HepG2 (cell line): Measurements from ENCODE around the gene COBLL1. TPM values are rescaled to one million over a fixed set of nuclear protein-coding genes. Genes with fewer than 3 reads are reported as not detected.

Experiments
- CBX1 ChIP-seq: IDR thresholded peaks from one replicate; pipeline ENCODE4 v1.6.1; 2016; ENCODE audit warnings: antibody characterized with exemption, low read depth
- GLI4 ChIP-seq: sonication (generic); formaldehyde crosslinking; IDR thresholded peaks from 2 replicates; pipeline ENCODE4 v1.5.1; 2020; ENCODE audit warnings: missing genetic modification reagents, mild to moderate bottlenecking, moderate library complexity, borderline replicate concordance
- HNF4A ChIP-seq: sonication (generic); formaldehyde crosslinking; IDR thresholded peaks from 2 replicates; pipeline ENCODE4 v1.4.0; 2020; ENCODE audit warnings: missing genetic modification reagents
- IKZF4 ChIP-seq: sonication (generic); formaldehyde crosslinking; IDR thresholded peaks from 2 replicates; pipeline ENCODE4 v1.5.1; 2020; ENCODE audit warnings: borderline replicate concordance, mild to moderate bottlenecking, low read depth, missing genetic modification reagents; ENCODE audit errors: not compliant biosample characterization
- KDM5A ChIP-seq: fragments of 200-600 bp; sonication (generic); IDR thresholded peaks from 2 replicates; pipeline ENCODE4 v1.7.0; 2018; ENCODE audit warnings: antibody characterized with exemption, mild to moderate bottlenecking, low read length, borderline replicate concordance
- KLF15 ChIP-seq: sonication (generic); formaldehyde crosslinking; IDR thresholded peaks from 2 replicates; pipeline ENCODE4 v1.8.1; 2023; ENCODE audit warnings: borderline replicate concordance, mild to moderate bottlenecking, inconsistent platforms, missing genetic modification reagents, mixed read lengths
- LCORL ChIP-seq, 2 experiments: fragments of 450-650 bp in 1 of 2; sonication (generic) in 1 of 2; formaldehyde crosslinking in 1 of 2; IDR thresholded peaks; 2 replicates each; pipeline versions ENCODE4 v1.5.0 to v1.6.1; 2017 to 2020; ENCODE audit warnings: antibody characterized with exemption in 1 of 2, missing genetic modification reagents in 1 of 2
- MAFF ChIP-seq: IDR thresholded peaks from 2 replicates; pipeline ENCODE4 v1.6.1; 2011; ENCODE audit warnings: low read depth, low read length, improper control_type of control experiment
- MTF1 ChIP-seq: sonication (generic); formaldehyde crosslinking; IDR thresholded peaks from 2 replicates; pipeline ENCODE4 v1.5.0; 2020; ENCODE audit warnings: missing genetic modification reagents
- RELA ChIP-seq: sonication (generic); formaldehyde crosslinking; IDR thresholded peaks from 2 replicates; pipeline ENCODE4 v1.4.0; 2020; ENCODE audit warnings: missing genetic modification reagents
- SALL1 ChIP-seq: sonication (generic); formaldehyde crosslinking; IDR thresholded peaks from 2 replicates; pipeline ENCODE4 v1.8.0; 2022; ENCODE audit warnings: mild to moderate bottlenecking, missing genetic modification reagents
- SNAPC2 ChIP-seq: sonication (generic); formaldehyde crosslinking; IDR thresholded peaks from 2 replicates; pipeline ENCODE4 v1.8.1; 2022; ENCODE audit warnings: mild to moderate bottlenecking, missing genetic modification reagents
- SSRP1 ChIP-seq: IDR thresholded peaks from 2 replicates; pipeline ENCODE4 v1.6.1; 2016; ENCODE audit warnings: control low read depth
- SYNCRIP ChIP-seq: fragments of 200-400 bp; formaldehyde crosslinking; IDR thresholded peaks from 2 replicates; pipeline ENCODE4 v1.6.1; 2018; ENCODE audit warnings: mild to moderate bottlenecking, low read depth, low read length; ENCODE audit not compliant: insufficient read depth
- ZFP62 ChIP-seq: sonication (generic); formaldehyde crosslinking; IDR thresholded peaks from 2 replicates; pipeline ENCODE4 v1.4.0; 2020; ENCODE audit warnings: missing genetic modification reagents
- ZNF326 ChIP-seq: sonication (generic); formaldehyde crosslinking; IDR thresholded peaks from 2 replicates; pipeline ENCODE4 v1.4.0; 2020; ENCODE audit warnings: missing genetic modification reagents, borderline replicate concordance
- ZNF460 ChIP-seq: sonication (generic); formaldehyde crosslinking; IDR thresholded peaks from 2 replicates; pipeline ENCODE4 v1.5.1; 2020; ENCODE audit warnings: missing genetic modification reagents, mild to moderate bottlenecking, borderline replicate concordance
- ZNF614 ChIP-seq: IDR thresholded peaks from 2 replicates; pipeline ENCODE4 v1.6.1; 2018; ENCODE audit warnings: missing biosample characterization, missing genetic modification reagents, inconsistent platforms, borderline replicate concordance
- polyA plus RNA-seq, 8 experiments: library from polyadenylated mRNA; depleted of rRNA in 3 of 8; stranded (reverse) in 7 of 8; unstranded in 1 of 8; fragments of >200 nt; fragmentation: Illumina TruSeq in 4 of 8; extraction: Trizol in 4 of 8; gene quantifications; 2 replicates each; pipeline versions ENCODE4 v1.2.1 to v1.2.3, GENCODE V29; 2011 to 2016; ENCODE audit warnings: low read depth in 4 of 8, missing spikeins in 1 of 8, mixed read lengths in 1 of 8; ENCODE audit not compliant: insufficient read depth in 1 of 8
- total RNA-seq, 5 experiments: library from RNA; depleted of rRNA; stranded (reverse); fragments of >200 nt; fragmentation: Illumina TruSeq; extraction: Trizol; gene quantifications; 2 replicates each; pipeline ENCODE4 v1.2.3, GENCODE V29; 2016; ENCODE audit warnings: low read depth in 1 of 5
- TF ChIP-seq, protein P1 (sequence below): sonication (generic); formaldehyde crosslinking; IDR thresholded peaks from 2 replicates; pipeline ENCODE4 v1.5.1; 2020; ENCODE audit warnings: mild to moderate bottlenecking, missing genetic modification reagents, moderate library complexity
- TF ChIP-seq, protein P2 (sequence below): sonication (generic); formaldehyde crosslinking; IDR thresholded peaks from 2 replicates; pipeline ENCODE4 v1.4.0; 2020; ENCODE audit warnings: mild to moderate bottlenecking, missing genetic modification reagents
- TF ChIP-seq, protein P3 (sequence below): IDR thresholded peaks from 2 replicates; pipeline ENCODE4 v1.6.1; 2016
- TF ChIP-seq, protein P4 (sequence below): sonication (generic); formaldehyde crosslinking; IDR thresholded peaks from 2 replicates; pipeline ENCODE4 v1.4.0; 2020; ENCODE audit warnings: missing genetic modification reagents, borderline replicate concordance
- TF ChIP-seq, protein P5 (sequence below): sonication (generic); formaldehyde crosslinking; IDR thresholded peaks from 2 replicates; pipeline ENCODE4 v1.4.0; 2020; ENCODE audit warnings: low read depth, mild to moderate bottlenecking, missing genetic modification reagents

Gene COBLL1
- total and polyA plus RNA-seq, 2 of the 13 experiments (the other 11 are each of a cell fraction or from before 2014, with no cell fraction given), result 32.6 to 86.8 TPM

DNA sequence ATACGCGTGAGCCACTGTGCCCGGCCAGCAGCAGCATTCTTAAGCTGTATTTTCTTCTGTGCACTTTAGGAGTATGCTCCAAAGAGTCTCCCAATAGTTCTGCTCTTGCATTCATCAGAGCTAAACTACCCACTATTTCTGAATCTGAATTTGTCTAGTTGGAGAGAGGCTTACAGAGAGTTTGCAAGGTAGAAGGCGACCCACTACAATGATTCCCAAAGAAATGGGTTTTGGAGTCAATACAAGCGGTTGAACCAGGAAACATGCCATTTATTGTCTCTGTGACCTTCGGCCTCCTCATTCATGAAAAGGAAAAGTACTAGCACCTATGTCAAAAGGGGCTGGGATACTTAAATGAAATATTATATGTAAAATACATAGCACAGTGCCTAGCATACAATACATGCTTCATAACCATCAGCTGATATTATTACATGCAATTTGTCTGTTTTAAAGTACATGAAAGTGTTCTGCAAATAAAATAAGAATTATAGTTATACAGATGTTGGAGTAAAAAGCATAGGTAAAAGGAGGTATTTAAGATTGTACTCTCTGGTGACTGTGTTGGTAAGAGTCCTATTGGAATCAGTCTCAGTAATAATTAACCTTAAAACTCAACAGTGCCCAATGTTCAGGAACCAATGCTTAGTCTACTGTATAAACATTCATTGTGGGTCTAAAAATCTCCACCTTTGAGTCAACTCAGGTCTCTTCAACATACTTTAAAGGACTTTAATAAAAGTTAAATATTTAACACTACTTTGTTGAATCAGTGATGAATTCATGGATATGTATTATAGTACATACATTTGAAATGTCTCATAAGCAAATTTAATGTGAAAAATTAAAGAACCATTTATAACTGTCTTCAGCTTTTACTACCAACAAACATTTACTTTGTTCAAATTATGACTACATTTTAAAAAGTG lies 130.5 kb downstream of the COBLL1 start (continued):
- TF ChIP-seq ZFP62, result no peak
- TF ChIP-seq, protein P1, sequence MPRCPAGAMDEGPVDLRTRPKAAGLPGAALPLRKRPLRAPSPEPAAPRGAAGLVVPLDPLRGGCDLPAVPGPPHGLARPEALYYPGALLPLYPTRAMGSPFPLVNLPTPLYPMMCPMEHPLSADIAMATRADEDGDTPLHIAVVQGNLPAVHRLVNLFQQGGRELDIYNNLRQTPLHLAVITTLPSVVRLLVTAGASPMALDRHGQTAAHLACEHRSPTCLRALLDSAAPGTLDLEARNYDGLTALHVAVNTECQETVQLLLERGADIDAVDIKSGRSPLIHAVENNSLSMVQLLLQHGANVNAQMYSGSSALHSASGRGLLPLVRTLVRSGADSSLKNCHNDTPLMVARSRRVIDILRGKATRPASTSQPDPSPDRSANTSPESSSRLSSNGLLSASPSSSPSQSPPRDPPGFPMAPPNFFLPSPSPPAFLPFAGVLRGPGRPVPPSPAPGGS (CRISPR knock-in tag), result no peak
- TF ChIP-seq, protein P2, sequence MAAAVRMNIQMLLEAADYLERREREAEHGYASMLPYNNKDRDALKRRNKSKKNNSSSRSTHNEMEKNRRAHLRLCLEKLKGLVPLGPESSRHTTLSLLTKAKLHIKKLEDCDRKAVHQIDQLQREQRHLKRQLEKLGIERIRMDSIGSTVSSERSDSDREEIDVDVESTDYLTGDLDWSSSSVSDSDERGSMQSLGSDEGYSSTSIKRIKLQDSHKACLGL, result no peak
- TF ChIP-seq SNAPC2 (CRISPR knock-in tag), result no peak
- no peak for TF ChIP-seq GLI4 (CRISPR knock-in tag)
- peak; percentile 66; the same call in 1 of the 2 replicates for TF ChIP-seq SALL1
- no peak for TF ChIP-seq ZNF326 (CRISPR knock-in tag)
- TF ChIP-seq LCORL (IDR thresholded peaks at IDR 0.05), result no peak
- TF ChIP-seq LCORL (CRISPR knock-in tag; IDR thresholded peaks at IDR 0.05), result peak; percentile 36; the same call in 1 of the 2 replicates
- no peak for TF ChIP-seq KDM5A
- TF ChIP-seq, protein P3, sequence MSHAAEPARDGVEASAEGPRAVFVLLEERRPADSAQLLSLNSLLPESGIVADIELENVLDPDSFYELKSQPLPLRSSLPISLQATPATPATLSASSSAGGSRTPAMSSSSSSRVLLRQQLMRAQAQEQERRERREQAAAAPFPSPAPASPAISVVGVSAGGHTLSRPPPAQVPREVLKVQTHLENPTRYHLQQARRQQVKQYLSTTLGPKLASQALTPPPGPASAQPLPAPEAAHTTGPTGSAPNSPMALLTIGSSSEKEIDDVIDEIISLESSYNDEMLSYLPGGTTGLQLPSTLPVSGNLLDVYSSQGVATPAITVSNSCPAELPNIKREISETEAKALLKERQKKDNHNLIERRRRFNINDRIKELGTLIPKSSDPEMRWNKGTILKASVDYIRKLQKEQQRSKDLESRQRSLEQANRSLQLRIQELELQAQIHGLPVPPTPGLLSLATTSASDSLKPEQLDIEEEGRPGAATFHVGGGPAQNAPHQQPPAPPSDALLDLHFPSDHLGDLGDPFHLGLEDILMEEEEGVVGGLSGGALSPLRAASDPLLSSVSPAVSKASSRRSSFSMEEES (CRISPR knock-in tag), result peak; percentile 12; the same call in 1 of the 2 replicates
- no peak for TF ChIP-seq MAFF
- TF ChIP-seq ZNF614 (CRISPR knock-in tag), result no peak
- TF ChIP-seq ZNF460 (CRISPR knock-in tag), result no peak
- no peak for TF ChIP-seq CBX1
- TF ChIP-seq RELA (CRISPR knock-in tag), result no peak; the same call in 1 of the 2 replicates
- TF ChIP-seq SYNCRIP, result no peak
- TF ChIP-seq IKZF4 (CRISPR knock-in tag), result no peak
- no peak for TF ChIP-seq KLF15 (CRISPR knock-in tag)
- TF ChIP-seq, protein P4, sequence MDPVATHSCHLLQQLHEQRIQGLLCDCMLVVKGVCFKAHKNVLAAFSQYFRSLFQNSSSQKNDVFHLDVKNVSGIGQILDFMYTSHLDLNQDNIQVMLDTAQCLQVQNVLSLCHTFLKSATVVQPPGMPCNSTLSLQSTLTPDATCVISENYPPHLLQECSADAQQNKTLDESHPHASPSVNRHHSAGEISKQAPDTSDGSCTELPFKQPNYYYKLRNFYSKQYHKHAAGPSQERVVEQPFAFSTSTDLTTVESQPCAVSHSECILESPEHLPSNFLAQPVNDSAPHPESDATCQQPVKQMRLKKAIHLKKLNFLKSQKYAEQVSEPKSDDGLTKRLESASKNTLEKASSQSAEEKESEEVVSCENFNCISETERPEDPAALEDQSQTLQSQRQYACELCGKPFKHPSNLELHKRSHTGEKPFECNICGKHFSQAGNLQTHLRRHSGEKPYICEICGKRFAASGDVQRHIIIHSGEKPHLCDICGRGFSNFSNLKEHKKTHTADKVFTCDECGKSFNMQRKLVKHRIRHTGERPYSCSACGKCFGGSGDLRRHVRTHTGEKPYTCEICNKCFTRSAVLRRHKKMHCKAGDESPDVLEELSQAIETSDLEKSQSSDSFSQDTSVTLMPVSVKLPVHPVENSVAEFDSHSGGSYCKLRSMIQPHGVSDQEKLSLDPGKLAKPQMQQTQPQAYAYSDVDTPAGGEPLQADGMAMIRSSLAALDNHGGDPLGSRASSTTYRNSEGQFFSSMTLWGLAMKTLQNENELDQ, result no peak
- TF ChIP-seq SSRP1 (CRISPR knock-in tag), result no peak
- no peak for TF ChIP-seq MTF1 (CRISPR knock-in tag)
- TF ChIP-seq, protein P5, sequence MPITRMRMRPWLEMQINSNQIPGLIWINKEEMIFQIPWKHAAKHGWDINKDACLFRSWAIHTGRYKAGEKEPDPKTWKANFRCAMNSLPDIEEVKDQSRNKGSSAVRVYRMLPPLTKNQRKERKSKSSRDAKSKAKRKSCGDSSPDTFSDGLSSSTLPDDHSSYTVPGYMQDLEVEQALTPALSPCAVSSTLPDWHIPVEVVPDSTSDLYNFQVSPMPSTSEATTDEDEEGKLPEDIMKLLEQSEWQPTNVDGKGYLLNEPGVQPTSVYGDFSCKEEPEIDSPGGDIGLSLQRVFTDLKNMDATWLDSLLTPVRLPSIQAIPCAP (CRISPR knock-in tag), result no peak
- TF ChIP-seq HNF4A (CRISPR knock-in tag), result peak; percentile 70
